ENCODE results near the gene PDYN.

GRCh38 chr20:1987826-1988225 lies 6.0 kb downstream of the PDYN start:
- TF ChIP-seq CTCF (IDR thresholded peaks at IDR 0.05): no peak
- no peak for TF ChIP-seq POLR2A (IDR thresholded peaks at IDR 0.05)
